AG04449 (cell line): ENCODE results near the gene CCDC142.

Experiments used
- CTCF ChIA-PET: fragments of 350-600 bp; formaldehyde crosslinking; extraction: SDS; loops from one replicate; lab custom pipeline; 2021; ENCODE audit warnings: antibody characterized with exemption; lab: Yijun Ruan, JAX
- POLR2A ChIA-PET: fragments of 400-600, 350-600 bp; formaldehyde crosslinking; extraction: SDS; loops from one replicate; lab custom pipeline; 2020; ENCODE audit warnings: antibody characterized with exemption, inconsistent platforms; lab: Yijun Ruan, JAX
- DNase-seq: peaks from one replicate; pipeline ENCODE4 v3.0.0-alpha.2; 2010; ENCODE audit warnings: low read depth, low spot score
- H3K4me3 ChIP-seq: 2 replicates; pipeline ENCODE4 v1.5.1; 2011; ENCODE audit warnings: low read depth, mild to moderate bottlenecking, control low read depth, low read length
- TF ChIP-seq, protein P1 (sequence below): IDR thresholded peaks from one replicate; pipeline ENCODE4 v1.5.1; 2011; ENCODE audit warnings: mild to moderate bottlenecking, moderate library complexity, low read length, control low read depth, inconsistent platforms; ENCODE audit not compliant: insufficient read depth; ENCODE audit errors: missing control alignments

The CCDC142 gene

DNA sequence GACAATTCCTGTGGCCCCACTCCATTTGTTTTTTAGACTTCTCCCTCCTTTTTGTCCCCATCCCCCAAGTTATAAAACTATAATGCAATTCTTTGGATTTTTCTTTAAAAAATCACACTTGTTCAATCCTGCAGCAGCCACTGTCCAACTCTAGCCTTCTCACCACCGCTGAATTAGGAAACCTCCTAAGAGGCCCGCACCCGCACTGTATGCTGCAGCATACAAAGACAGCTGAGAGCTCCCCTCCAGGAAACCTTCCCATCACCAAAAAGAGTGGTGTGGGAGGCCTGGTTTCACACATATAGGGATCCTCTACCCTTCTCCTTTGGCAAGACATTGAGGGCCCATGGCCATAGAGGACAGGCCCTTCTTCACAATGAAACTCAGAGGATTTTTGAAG lies 21.8 kb upstream of the CCDC142 start:
- CTCF ChIA-PET, result interaction anchor here (0.6 to 13.6 kb wide), 5 partner anchors 22 to 139 kb away, joined by 3 to 202 read pairs (median 14); partner anchors contain the start of genes CCDC142 and TTC31
- POLR2A ChIA-PET, result interaction anchor here (1.5 kb wide), 1 partner anchor 27 kb away, joined by 11 read pairs; no protein-coding TSS in a partner anchor
- H3K4me3 ChIP-seq, result no peak overlapping the region
- TF ChIP-seq, protein P1, sequence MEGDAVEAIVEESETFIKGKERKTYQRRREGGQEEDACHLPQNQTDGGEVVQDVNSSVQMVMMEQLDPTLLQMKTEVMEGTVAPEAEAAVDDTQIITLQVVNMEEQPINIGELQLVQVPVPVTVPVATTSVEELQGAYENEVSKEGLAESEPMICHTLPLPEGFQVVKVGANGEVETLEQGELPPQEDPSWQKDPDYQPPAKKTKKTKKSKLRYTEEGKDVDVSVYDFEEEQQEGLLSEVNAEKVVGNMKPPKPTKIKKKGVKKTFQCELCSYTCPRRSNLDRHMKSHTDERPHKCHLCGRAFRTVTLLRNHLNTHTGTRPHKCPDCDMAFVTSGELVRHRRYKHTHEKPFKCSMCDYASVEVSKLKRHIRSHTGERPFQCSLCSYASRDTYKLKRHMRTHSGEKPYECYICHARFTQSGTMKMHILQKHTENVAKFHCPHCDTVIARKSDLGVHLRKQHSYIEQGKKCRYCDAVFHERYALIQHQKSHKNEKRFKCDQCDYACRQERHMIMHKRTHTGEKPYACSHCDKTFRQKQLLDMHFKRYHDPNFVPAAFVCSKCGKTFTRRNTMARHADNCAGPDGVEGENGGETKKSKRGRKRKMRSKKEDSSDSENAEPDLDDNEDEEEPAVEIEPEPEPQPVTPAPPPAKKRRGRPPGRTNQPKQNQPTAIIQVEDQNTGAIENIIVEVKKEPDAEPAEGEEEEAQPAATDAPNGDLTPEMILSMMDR, result no peak
- no peak for DNase-seq

DNA sequence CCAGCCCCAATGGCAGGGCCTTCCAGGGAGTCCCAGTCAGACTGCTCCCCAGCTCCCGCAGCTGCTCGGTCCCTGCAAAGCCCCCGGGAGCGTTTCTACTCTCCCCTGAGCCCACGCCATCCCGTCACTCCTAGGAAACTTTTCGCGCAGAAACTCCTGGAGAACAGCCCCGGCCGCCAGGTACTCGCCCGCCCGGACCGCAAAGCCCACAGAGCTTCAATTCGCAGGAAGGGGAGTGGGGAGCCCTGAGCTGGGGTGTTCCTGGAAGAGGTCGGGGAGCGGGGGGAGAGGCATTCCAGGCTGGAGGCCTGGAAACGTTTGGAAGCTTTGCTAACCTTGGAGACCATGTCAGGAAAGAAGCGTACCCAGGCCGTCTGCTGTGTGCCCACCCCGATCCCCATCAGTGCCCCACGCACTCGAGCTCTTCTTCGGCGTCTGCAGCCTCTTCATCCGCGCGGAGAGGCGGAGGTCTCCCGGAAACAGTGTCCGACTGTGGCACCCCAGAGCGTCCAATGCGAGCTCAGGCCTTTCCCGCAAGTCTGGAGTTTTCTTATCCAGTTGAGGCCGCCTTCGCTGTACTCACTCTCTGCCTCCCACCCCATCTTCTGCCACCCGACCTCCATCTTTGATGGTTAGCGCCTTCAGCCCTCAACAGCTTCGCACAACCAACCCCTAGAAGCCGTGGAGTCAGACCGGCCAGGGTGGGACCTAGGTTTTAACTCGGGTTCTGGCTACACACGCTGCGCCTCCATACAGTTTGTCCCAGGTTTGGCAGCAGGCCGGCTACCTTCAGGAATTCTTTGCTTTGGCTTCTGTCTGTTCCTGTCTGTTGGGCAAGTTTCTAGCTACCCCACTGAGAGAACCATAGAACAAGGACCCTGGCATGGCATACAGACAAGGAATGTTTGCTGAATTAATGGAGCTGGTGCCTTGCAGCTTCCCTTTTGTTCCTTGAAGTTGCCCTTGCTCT lies 21.0 kb upstream of the CCDC142 start:
- CTCF ChIA-PET, result interaction anchor here (0.6 to 13.6 kb wide), 6 partner anchors 9 to 140 kb away, joined by 3 to 202 read pairs (median 8); partner anchors contain the start of genes CCDC142 and TTC31
- TF ChIP-seq, protein P1, result no peak
- peak overlapping the region; percentile 64 for H3K4me3 ChIP-seq
- POLR2A ChIA-PET, result interaction anchor here (0.6 to 1.5 kb wide), 7 partner anchors 21 to 86 kb away, joined by 3 to 11 read pairs (median 3); partner anchors contain the start of genes AUP1, CCDC142, DQX1 and HTRA2
- DNase-seq, result no peak

DNA sequence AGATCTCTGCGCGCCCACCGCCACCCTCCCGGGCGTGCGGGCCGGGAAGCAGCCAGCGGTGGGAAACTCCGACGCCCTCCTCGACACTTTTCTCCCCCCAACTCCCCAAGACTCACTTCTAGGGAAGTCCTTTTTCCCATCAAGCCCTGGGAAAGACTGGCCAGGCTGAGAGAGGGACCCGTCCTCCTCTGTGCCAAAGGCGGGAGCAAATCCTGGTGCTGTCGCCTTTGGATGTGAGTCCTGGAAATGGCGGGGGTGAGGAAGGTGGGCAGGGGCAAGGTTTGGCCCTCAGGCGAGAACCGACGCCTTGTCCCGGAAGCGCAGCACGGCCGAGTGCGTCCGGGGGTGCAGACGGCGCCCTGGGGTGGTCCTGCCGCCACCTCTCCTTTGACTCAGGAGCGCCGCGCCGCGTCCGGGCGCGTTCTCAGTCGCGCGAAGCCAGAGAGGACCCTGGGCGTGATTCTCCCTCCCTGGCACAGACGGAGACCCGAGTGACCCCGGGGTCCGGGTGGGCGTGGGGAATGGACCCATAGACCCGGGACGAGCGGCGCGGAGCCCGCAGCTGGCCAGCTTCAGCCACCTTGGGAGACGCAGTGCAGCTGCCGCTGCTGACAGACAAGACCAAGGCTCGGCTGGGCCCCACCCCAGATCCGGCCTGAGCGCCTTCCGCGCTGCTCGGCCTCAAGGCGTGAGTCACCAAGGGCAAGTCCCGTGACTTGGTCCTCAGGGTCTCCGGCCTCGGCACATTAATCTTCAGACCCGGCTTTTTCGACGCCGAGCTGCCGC lies 20.1 kb upstream of the CCDC142 start:
- TF ChIP-seq, protein P1, result peak; percentile 55
- CTCF ChIA-PET, result interaction anchor here (1.0 to 13.6 kb wide), 4 partner anchors 10 to 84 kb away, joined by 3 to 202 read pairs (median 20); partner anchors contain the start of genes CCDC142 and TTC31
- POLR2A ChIA-PET, result interaction anchor here (0.6 to 1.5 kb wide), 7 partner anchors 20 to 87 kb away, joined by 3 to 11 read pairs (median 3); partner anchors contain the start of genes AUP1, CCDC142, DQX1 and HTRA2
- peak overlapping the region; percentile 64 for H3K4me3 ChIP-seq
- DNase-seq, result no peak

DNA sequence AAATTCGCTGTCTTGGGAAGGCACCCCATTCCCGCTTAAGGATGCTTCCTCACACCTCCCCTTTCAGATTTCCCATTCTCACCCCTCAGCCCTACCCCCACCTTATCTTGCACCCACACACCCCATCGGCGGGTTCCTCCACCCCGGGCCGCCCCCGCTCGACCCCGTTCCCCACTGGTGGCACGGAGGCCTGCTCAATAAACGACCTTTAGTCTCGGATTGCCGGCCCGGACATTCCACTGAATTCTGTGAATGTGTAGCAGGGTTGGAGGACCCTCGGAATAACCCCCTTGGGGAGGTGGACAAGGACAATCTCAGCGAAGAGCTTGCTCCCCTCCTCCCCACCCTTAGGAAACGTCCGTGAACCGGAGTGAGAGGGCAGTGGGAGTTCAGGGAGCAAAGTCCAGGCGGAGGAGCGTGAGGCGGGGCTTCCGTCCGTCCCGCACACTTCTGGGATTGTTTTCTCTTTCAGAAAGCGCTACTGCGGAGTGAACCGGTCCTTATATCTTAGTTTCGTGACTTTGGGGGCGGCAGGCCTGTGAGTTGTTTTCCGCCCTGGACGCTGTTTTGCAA lies 19.4 kb upstream of the CCDC142 start:
- no peak for DNase-seq
- H3K4me3 ChIP-seq, result peak overlapping the region; percentile 64
- TF ChIP-seq, protein P1, result no peak
- ChIA-PET CTCF (interaction anchor here (1.2 to 13.6 kb wide), 4 partner anchors 9 to 85 kb away, joined by 3 to 202 read pairs (median 22); partner anchors contain the start of genes CCDC142 and TTC31), POLR2A (no interaction called here)

DNA sequence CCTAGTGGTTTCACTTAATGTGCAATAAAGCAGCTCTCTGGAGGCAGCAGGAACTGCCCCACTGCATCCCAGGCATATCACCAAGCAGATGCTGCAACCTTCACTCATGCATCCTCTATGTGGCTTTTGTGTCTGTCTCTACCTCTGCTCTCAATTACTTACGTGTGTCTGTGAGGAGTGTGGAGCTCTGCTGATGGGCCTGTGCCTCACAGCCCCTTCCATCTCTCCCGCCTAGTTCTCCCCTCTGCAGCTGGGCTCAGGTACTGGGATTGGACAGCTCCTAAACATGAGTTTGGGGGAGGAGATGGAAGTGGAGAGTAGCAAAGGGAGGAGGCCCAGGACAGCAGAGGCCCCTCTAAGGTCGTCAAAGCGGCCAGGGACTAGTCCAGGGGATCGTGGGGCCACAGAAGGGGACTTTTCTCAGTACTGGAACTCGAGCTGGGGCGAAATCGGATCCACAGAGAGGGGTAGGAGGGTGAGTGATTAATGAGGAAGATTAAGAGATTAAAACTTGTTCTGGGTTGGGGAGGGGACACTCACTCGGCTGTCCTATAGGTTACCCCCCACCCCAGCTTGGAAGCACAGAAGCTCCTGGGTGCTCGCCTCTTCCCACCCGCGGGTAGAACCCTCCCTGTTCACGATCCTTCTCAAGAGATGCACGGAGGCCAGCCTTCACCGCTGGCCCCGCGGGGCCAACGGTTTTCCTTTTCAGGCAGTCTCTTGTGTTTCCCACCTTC lies 18.7 kb upstream of the CCDC142 start:
- ChIA-PET CTCF (interaction anchor here (0.7 to 13.6 kb wide), 4 partner anchors 8 to 85 kb away, joined by 3 to 202 read pairs (median 16); partner anchors contain the start of genes CCDC142 and TTC31), POLR2A (no interaction called here)
- no peak for DNase-seq
- peak overlapping the region; percentile 29; the same call in 1 of the 2 replicates for H3K4me3 ChIP-seq
- TF ChIP-seq, protein P1, result no peak
